H1 (cell line): ENCODE results near the gene OR2D3.
A peak's percentile ranks its signal among the peaks of the same experiment; 100 is the strongest.

Experiments used
- EP300 ChIP-seq, 2 experiments: IDR thresholded peaks; 1 replicate in 1 of 2; 2 replicates in 1 of 2; pipeline ENCODE4 v1.6.1; 2011 to 2012; ENCODE audit warnings: low read depth in 2 of 2, low read length in 2 of 2, mild to moderate bottlenecking in 2 of 2, borderline replicate concordance in 1 of 2, inconsistent platforms in 1 of 2, moderate library complexity in 1 of 2
- EZH2 ChIP-seq: fragments of 200-600 bp; sonication (generic); IDR thresholded peaks from 2 replicates; pipeline ENCODE4 v1.7.1; 2012; ENCODE audit warnings: low read depth, mild to moderate bottlenecking, moderate library complexity, low read length, inconsistent platforms; ENCODE audit not compliant: severe bottlenecking
- FOSL1 ChIP-seq: IDR thresholded peaks from 2 replicates; pipeline ENCODE4 v1.6.1; 2011; ENCODE audit warnings: mild to moderate bottlenecking, low read depth, low read length, moderate library complexity; ENCODE audit not compliant: insufficient read depth
- TF ChIP-seq, protein P1 (sequence below), 3 experiments: IDR thresholded peaks; 1 replicate in 2 of 3; 2 replicates in 1 of 3; pipeline versions ENCODE4 v1.5.1 to v1.6.1; 2011; ENCODE audit warnings: low read length in 3 of 3, mild to moderate bottlenecking in 3 of 3, inconsistent platforms in 2 of 3, low read depth in 1 of 3, moderate library complexity in 1 of 3; ENCODE audit not compliant: insufficient read depth in 1 of 3; ENCODE audit errors: control extremely low read depth in 1 of 3

DNA sequence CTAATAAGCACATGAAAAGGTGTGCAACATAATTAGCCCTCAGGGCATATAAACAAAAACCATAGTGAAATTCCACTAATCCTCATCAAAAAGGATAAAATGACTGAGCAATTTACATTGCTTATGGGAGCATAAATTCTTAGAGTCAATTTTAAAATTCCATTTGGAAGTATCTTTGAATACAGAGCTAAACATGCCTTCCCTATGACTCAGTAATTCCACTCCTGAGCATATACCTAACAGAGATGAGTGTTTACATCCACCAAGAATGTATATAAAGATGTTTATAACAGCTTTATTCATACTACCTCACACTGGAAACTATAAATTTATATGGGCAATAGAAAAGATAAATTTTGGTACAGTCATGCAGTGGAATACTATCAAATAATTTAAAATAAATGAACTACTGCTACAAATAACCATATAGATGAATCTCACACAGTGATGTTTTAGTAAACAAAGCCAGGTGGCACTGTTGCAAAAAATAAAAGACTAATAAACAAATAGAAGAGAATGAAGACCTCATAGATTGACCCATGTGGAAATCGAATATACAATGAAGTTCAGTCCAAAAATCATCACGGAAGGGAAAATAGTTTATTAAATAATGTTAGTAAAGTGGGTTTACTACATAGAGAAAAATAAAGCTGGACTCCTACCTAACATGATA, 20.3 kb upstream of the OR2D3 start:
- TF ChIP-seq, protein P1, sequence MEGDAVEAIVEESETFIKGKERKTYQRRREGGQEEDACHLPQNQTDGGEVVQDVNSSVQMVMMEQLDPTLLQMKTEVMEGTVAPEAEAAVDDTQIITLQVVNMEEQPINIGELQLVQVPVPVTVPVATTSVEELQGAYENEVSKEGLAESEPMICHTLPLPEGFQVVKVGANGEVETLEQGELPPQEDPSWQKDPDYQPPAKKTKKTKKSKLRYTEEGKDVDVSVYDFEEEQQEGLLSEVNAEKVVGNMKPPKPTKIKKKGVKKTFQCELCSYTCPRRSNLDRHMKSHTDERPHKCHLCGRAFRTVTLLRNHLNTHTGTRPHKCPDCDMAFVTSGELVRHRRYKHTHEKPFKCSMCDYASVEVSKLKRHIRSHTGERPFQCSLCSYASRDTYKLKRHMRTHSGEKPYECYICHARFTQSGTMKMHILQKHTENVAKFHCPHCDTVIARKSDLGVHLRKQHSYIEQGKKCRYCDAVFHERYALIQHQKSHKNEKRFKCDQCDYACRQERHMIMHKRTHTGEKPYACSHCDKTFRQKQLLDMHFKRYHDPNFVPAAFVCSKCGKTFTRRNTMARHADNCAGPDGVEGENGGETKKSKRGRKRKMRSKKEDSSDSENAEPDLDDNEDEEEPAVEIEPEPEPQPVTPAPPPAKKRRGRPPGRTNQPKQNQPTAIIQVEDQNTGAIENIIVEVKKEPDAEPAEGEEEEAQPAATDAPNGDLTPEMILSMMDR (IDR thresholded peaks at IDR 0.05; ENCODE audit: control extremely low read depth in 1 of 3, insufficient read depth in 1 of 3, low read depth in 1 of 3, low read length in 3 of 3), result peak in 1 of 3 experiments; percentile 2; a peak in 1 of 4 replicates
- no peak for TF ChIP-seq EZH2
- TF ChIP-seq FOSL1, result no peak
- no peak for TF ChIP-seq EP300 (IDR thresholded peaks at IDR 0.05; ENCODE audit: borderline replicate concordance in 1 of 2, low read depth in 2 of 2, low read length in 2 of 2)
